KMS-11 (cell line): Measurements from ENCODE around the gene WIPI1.

Experiments used
- H2AFZ ChIP-seq: fragments of 200-600 bp; sonication (generic); 2 replicates; pipeline ENCODE4 v1.6.1; 2016; ENCODE audit warnings: antibody characterized with exemption, mixed run types, low read depth
- H3K27ac ChIP-seq: fragments of 200-600 bp; sonication (generic); 2 replicates; pipeline ENCODE4 v1.6.1; 2016; ENCODE audit warnings: mild to moderate bottlenecking, mixed run types
- H3K27me3 ChIP-seq: fragments of 200-600 bp; sonication (generic); 2 replicates; pipeline ENCODE4 v1.6.1; 2017; ENCODE audit warnings: mild to moderate bottlenecking, low read depth, mixed run types, moderate library complexity; ENCODE audit not compliant: insufficient read depth
- H3K36me3 ChIP-seq: fragments of 200-600 bp; sonication (generic); 2 replicates; pipeline ENCODE4 v1.6.1; 2017; ENCODE audit warnings: mild to moderate bottlenecking, mixed run types; ENCODE audit not compliant: insufficient read depth
- H3K4me1 ChIP-seq: fragments of 200-600 bp; sonication (generic); 2 replicates; pipeline ENCODE4 v1.6.1; 2016; ENCODE audit warnings: mild to moderate bottlenecking, low read depth, mixed run types; ENCODE audit not compliant: poor library complexity, severe bottlenecking
- H3K4me2 ChIP-seq: fragments of 200-600 bp; sonication (generic); 2 replicates; pipeline ENCODE4 v1.7.0; 2016; ENCODE audit warnings: mild to moderate bottlenecking, mixed run types
- H3K4me3 ChIP-seq: fragments of 200-600 bp; sonication (generic); IDR thresholded peaks from 2 replicates; pipeline ENCODE4 v1.6.1; 2017; ENCODE audit warnings: low read depth, low read length, mixed read lengths; ENCODE audit not compliant: insufficient read depth
- H3K79me2 ChIP-seq: fragments of 200-600 bp; sonication (generic); 2 replicates; pipeline ENCODE4 v1.6.1; 2016; ENCODE audit warnings: low read depth, mixed run types; ENCODE audit not compliant: insufficient read depth
- H3K9ac ChIP-seq: fragments of 200-600 bp; sonication (generic); 2 replicates; pipeline ENCODE4 v1.6.1; 2016; ENCODE audit warnings: mild to moderate bottlenecking, mixed run types
- H4K20me1 ChIP-seq: fragments of 200-600 bp; sonication (generic); 2 replicates; pipeline ENCODE4 v1.6.1; 2016; ENCODE audit warnings: mild to moderate bottlenecking, mixed run types; ENCODE audit not compliant: insufficient read depth
- TF ChIP-seq, protein P1 (sequence below): fragments of 200-600 bp; sonication (generic); conservative IDR thresholded peaks from 2 replicates; pipeline ENCODE4 v1.6.1; 2017; ENCODE audit warnings: low read depth, mild to moderate bottlenecking, antibody characterized with exemption, low read length, moderate library complexity, mixed read lengths

WIPI1 gene

GRCh38 chr17:68424203-68424602, 33.1 kb downstream of the WIPI1 start:
- Histone ChIP-seq H3K4me3 (no peak overlapping the region), H3K4me2 (no peak overlapping the region), H4K20me1 (no peaks in the 10 kb centered on the region), H3K79me2 (no peaks in the 10 kb centered on the region), H3K36me3 (no peaks in the 10 kb centered on the region), H2AFZ (no peak overlapping the region), H3K27me3 (no peaks in the 10 kb centered on the region), H3K4me1 (no peaks in the 10 kb centered on the region), H3K9ac (no peak overlapping the region), H3K27ac (no peak overlapping the region)
- TF ChIP-seq, protein P1, sequence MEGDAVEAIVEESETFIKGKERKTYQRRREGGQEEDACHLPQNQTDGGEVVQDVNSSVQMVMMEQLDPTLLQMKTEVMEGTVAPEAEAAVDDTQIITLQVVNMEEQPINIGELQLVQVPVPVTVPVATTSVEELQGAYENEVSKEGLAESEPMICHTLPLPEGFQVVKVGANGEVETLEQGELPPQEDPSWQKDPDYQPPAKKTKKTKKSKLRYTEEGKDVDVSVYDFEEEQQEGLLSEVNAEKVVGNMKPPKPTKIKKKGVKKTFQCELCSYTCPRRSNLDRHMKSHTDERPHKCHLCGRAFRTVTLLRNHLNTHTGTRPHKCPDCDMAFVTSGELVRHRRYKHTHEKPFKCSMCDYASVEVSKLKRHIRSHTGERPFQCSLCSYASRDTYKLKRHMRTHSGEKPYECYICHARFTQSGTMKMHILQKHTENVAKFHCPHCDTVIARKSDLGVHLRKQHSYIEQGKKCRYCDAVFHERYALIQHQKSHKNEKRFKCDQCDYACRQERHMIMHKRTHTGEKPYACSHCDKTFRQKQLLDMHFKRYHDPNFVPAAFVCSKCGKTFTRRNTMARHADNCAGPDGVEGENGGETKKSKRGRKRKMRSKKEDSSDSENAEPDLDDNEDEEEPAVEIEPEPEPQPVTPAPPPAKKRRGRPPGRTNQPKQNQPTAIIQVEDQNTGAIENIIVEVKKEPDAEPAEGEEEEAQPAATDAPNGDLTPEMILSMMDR: no peak

DNA sequence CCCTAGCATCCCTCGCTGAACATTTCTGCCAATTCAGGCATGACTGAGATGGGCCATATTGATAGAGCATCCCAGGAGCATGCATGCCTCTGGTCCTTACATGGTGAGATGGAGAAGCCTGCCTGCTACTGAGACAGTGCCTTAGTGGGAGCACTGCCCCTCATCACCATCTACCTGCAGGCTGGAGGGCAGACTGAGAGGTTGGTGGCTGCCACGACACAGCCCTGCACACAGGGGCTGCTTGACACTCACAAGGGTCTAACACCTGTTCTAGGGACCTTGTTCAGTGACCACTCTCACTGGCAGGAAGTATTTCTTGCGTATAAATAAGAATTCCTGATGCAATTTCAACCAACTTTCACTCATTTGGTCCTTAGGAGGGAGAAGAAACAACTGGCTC, 34.0 kb downstream of the WIPI1 start:
- Histone ChIP-seq H3K27ac (no peak overlapping the region), H3K9ac (no peak overlapping the region), H3K36me3 (no peaks in the 10 kb centered on the region), H3K79me2 (no peaks in the 10 kb centered on the region), H3K4me3 (no peak overlapping the region), H3K4me1 (no peaks in the 10 kb centered on the region), H3K4me2 (no peak overlapping the region), H4K20me1 (no peaks in the 10 kb centered on the region), H3K27me3 (no peaks in the 10 kb centered on the region), H2AFZ (no peak overlapping the region)
- TF ChIP-seq, protein P1: no peak

DNA sequence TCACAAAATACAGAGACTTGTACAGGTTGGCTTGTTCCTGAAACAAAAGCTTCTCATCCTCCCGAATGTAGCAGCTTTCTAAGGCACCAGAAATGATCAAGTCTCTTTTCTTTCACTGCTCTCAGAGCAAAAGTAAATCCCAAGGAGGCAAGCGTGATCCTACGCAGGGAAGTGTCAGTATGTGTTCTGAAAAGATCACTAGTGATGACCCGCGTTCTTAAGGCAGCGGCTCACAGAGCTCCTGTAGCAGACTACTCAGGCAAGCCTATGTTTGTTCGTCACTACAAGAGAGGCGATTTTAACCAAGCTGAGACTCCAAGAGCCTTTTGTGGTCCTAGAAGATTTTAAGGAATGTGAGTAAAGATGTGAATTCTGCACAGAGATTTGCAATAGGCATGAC, 34.5 kb downstream of the WIPI1 start:
- no peak overlapping the region for H3K4me2 ChIP-seq
- H4K20me1 ChIP-seq: no peaks in the 10 kb centered on the region
- H3K27me3 ChIP-seq: no peaks in the 10 kb centered on the region
- no peaks in the 10 kb centered on the region for H3K79me2 ChIP-seq
- no peak overlapping the region for H3K9ac ChIP-seq
- TF ChIP-seq, protein P1: no peak
- no peaks in the 10 kb centered on the region for H3K36me3 ChIP-seq
- no peak overlapping the region for H3K27ac ChIP-seq
- no peak overlapping the region for H2AFZ ChIP-seq
- no peaks in the 10 kb centered on the region for H3K4me1 ChIP-seq
- no peak overlapping the region for H3K4me3 ChIP-seq

- TF ChIP-seq, protein P1: no peak
- Histone ChIP-seq H3K4me1 (no peaks in the 10 kb centered on the region), H3K79me2 (no peaks in the 10 kb centered on the region), H4K20me1 (no peaks in the 10 kb centered on the region), H3K4me3 (no peak overlapping the region), H2AFZ (no peak overlapping the region), H3K9ac (no peak overlapping the region), H3K27me3 (no peaks in the 10 kb centered on the region), H3K4me2 (no peak overlapping the region), H3K36me3 (no peaks in the 10 kb centered on the region), H3K27ac (no peak overlapping the region)
Measured at GRCh38 chr17:68421486-68421885, 35.8 kb downstream of the WIPI1 start.
